Naive thymus-derived CD4-positive, alpha-beta T cell (primary cell): ENCODE data around the gene CHMP3. TPM values are rescaled to one million over a fixed set of nuclear protein-coding genes. Genes with fewer than 3 reads are reported as not detected.

ENCODE experiments used
- ATAC-seq: fragments of 150-1000 bp; cut with Tn5 transposase; 2 replicates; pipeline ENCODE4 v1.10.0; 2021; ENCODE audit warnings: mild to moderate bottlenecking, moderate library complexity
- CTCF ChIA-PET: fragments of 350-600 bp; sonication (Branson Sonifier 250); formaldehyde crosslinking; loops from one replicate; lab custom pipeline; 2021; ENCODE audit warnings: antibody characterized with exemption; lab: Charles Lee
- POLR2A ChIA-PET: fragments of 350-600 bp; sonication (Branson Sonifier 250); formaldehyde crosslinking; loops from one replicate; lab custom pipeline; 2021; ENCODE audit warnings: antibody characterized with exemption, inconsistent platforms; lab: Charles Lee
- DNase-seq, 9 donors: peaks; one replicate each; pipeline versions ENCODE4 v3.0.0 to v3.0.0-alpha.2; 2020 to 2022; ENCODE audit warnings: mixed read lengths in 1 of 9
- H3K27ac ChIP-seq: one replicate; pipeline ENCODE4 v1.7.0; 2013; ENCODE audit warnings: mild to moderate bottlenecking, low read depth, low read length, moderate library complexity
- H3K27me3 ChIP-seq, 2 donors: one replicate each; pipeline ENCODE4 v1.7.0; 2013; ENCODE audit warnings: low read length in 2 of 2, mild to moderate bottlenecking in 2 of 2, moderate library complexity in 2 of 2; ENCODE audit not compliant: control insufficient read depth in 2 of 2, insufficient read depth in 2 of 2
- H3K36me3 ChIP-seq, 3 experiments: 1 replicate in 2 of 3; 2 replicates in 1 of 3; pipeline ENCODE4 v1.7.0; 2013; ENCODE audit warnings: low read length in 3 of 3, mild to moderate bottlenecking in 3 of 3, moderate library complexity in 1 of 3; ENCODE audit not compliant: insufficient read depth in 3 of 3, control insufficient read depth in 2 of 3
- H3K4me1 ChIP-seq, 2 donors: one replicate each; pipeline ENCODE4 v1.7.0; 2013; ENCODE audit warnings: low read length in 2 of 2, mild to moderate bottlenecking in 2 of 2, moderate library complexity in 1 of 2; ENCODE audit not compliant: control insufficient read depth in 2 of 2, insufficient read depth in 2 of 2
- H3K4me3 ChIP-seq: 2 replicates; pipeline ENCODE4 v1.7.0; 2013; ENCODE audit warnings: mild to moderate bottlenecking, low read length
- H3K9me3 ChIP-seq, 3 experiments: 1 replicate in 2 of 3; 2 replicates in 1 of 3; pipeline ENCODE4 v1.7.0; 2013; ENCODE audit warnings: low read length in 3 of 3; ENCODE audit not compliant: control insufficient read depth in 2 of 3
- H3K27ac Mint-ChIP-seq, 9 donors: one replicate each; pipeline ENCODE4 v1.8.0; 2020 to 2022; ENCODE audit warnings: mixed read lengths in 9 of 9, mild to moderate bottlenecking in 8 of 9, moderate library complexity in 5 of 9, inconsistent platforms in 2 of 9
- H3K27me3 Mint-ChIP-seq, 5 donors: one replicate each; pipeline ENCODE4 v1.8.0; 2021 to 2022; ENCODE audit warnings: mixed read lengths in 5 of 5, mild to moderate bottlenecking in 1 of 5
- H3K36me3 Mint-ChIP-seq, 5 donors: one replicate each; pipeline ENCODE4 v1.8.0; 2020 to 2022; ENCODE audit warnings: mixed read lengths in 5 of 5, mild to moderate bottlenecking in 3 of 5, inconsistent platforms in 1 of 5
- H3K4me1 Mint-ChIP-seq, 7 donors: one replicate each; pipeline ENCODE4 v1.8.0; 2020 to 2022; ENCODE audit warnings: mixed read lengths in 7 of 7, mild to moderate bottlenecking in 3 of 7, inconsistent platforms in 1 of 7
- H3K4me3 Mint-ChIP-seq, 10 donors: one replicate each; pipeline ENCODE4 v1.8.0; 2020 to 2022; ENCODE audit warnings: mild to moderate bottlenecking in 10 of 10, mixed read lengths in 10 of 10, moderate library complexity in 6 of 10, inconsistent platforms in 2 of 10
- H3K9me3 Mint-ChIP-seq, 11 donors: one replicate each; pipeline ENCODE4 v1.8.0; 2020 to 2022; ENCODE audit warnings: mixed read lengths in 11 of 11, mild to moderate bottlenecking in 4 of 11, inconsistent platforms in 1 of 11, moderate library complexity in 1 of 11
- intact Hi-C, 2 donors: fragments of 100-400 bp; cut with micrococcal nuclease; formaldehyde crosslinking; loops; one replicate each; pipeline ENCODE4 v1.15.1; 2023
- polyA plus RNA-seq, 2 donors: library from polyadenylated mRNA; unstranded; fragments of 300-500 nt; fragmentation: Illumina TruSeq; gene quantifications; one replicate each; pipeline ENCODE4 v1.2.3, GENCODE V29; 2021
- total RNA-seq, 6 experiments: library from RNA in 5 of 6; stranded (reverse) in 5 of 6; gene quantifications; 1 replicate in 5 of 6; 2 replicates in 1 of 6; pipeline ENCODE4 v1.2.3 and lab custom pipeline; 2021 to 2026

Gene CHMP3
- total and polyA plus RNA-seq, 7 experiments from 2014 or later: 39.9 to 103 (median 90.1) TPM

DNA sequence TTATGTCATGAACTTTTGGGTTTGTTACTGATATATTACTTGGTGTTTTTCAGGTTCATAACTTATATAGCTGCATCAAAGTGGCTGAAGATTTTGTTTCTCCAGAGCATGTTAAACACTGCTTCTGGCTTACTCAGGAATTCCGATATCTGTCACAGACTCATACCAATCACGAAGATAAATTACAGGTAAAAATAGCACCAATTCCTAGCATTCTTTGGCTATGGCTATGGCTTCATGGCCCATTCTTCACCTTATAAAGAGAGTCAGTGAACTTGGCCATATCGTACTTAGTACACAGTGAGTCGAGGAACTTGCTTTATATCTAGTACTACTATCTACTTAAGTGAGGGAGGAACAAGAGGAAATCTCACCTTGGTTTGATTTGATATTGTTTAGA, 72.2 kb downstream of the CHMP3 start:
- Histone ChIP-seq H3K9me3 (no peaks in the 10 kb centered on the region), H3K4me1 (no peaks in the 10 kb centered on the region), H3K27ac (no peak overlapping the region), H3K27me3 (no peaks in the 10 kb centered on the region), H3K36me3 (peaks cover 28 to 90% (median 30%) of the 10 kb centered on the region in 3 experiments), H3K4me3 (no peak overlapping the region)
- intact Hi-C loops: no loop called here
- ATAC-seq (no peak), DNase-seq (no peak)
- ChIA-PET POLR2A (no interaction called here), CTCF (no interaction called here)
- no peak overlapping the region for H3K4me3 Mint-ChIP-seq
- peaks cover 5 to 21% (median 17%) of the 10 kb centered on the region in 7 donors for H3K4me1 Mint-ChIP-seq
- H3K27ac Mint-ChIP-seq: peak overlapping the region in 5 of 9 donors; percentile 6 to 72 (median 37)
- H3K9me3 Mint-ChIP-seq: peaks cover 0 to 22% (median 4%) of the 10 kb centered on the region in 11 donors
- H3K27me3 Mint-ChIP-seq: no peaks in the 10 kb centered on the region
- H3K36me3 Mint-ChIP-seq: peaks cover 16 to 92% (median 79%) of the 10 kb centered on the region in 5 donors

GRCh38 chr2:86490245-86490644, 73.0 kb downstream of the CHMP3 start:
- Mint-ChIP-seq H3K36me3 (peaks cover 22 to 90% (median 79%) of the 10 kb centered on the region in 5 donors), H3K4me3 (no peak overlapping the region), H3K27me3 (no peaks in the 10 kb centered on the region), H3K4me1 (peaks cover 3 to 21% (median 13%) of the 10 kb centered on the region in 7 donors), H3K9me3 (peaks cover 0 to 13% (median 0%) of the 10 kb centered on the region in 11 donors), H3K27ac (peak overlapping the region in 5 of 9 donors; percentile 18 to 58 (median 42))
- DNase-seq (no peak), ATAC-seq (no peak)
- no peak overlapping the region for H3K4me3 ChIP-seq
- no peaks in the 10 kb centered on the region for H3K4me1 ChIP-seq
- POLR2A ChIA-PET: no interaction called here
- H3K36me3 ChIP-seq: peaks cover 36 to 96% (median 39%) of the 10 kb centered on the region in 3 experiments
- H3K27me3 ChIP-seq: no peaks in the 10 kb centered on the region
- CTCF ChIA-PET: no interaction called here
- H3K9me3 ChIP-seq: no peaks in the 10 kb centered on the region
- H3K27ac ChIP-seq: no peak overlapping the region
- intact Hi-C loops: no loop called here

- no peaks in the 10 kb centered on the region for H3K27me3 ChIP-seq
- ChIA-PET POLR2A (no interaction called here), CTCF (no interaction called here)
- no peak overlapping the region for H3K4me3 Mint-ChIP-seq
- H3K36me3 ChIP-seq: peaks cover 43 to 96% (median 46%) of the 10 kb centered on the region in 3 experiments
- H3K27ac ChIP-seq: no peak overlapping the region
- peaks cover 3 to 25% (median 12%) of the 10 kb centered on the region in 7 donors for H3K4me1 Mint-ChIP-seq
- no peak for DNase-seq
- peak overlapping the region in 6 of 9 donors; percentile 18 to 74 (median 50) for H3K27ac Mint-ChIP-seq
- no peak overlapping the region for H3K4me3 ChIP-seq
- H3K9me3 ChIP-seq: no peaks in the 10 kb centered on the region
- no peaks in the 10 kb centered on the region for H3K27me3 Mint-ChIP-seq
- peaks cover 26 to 90% (median 77%) of the 10 kb centered on the region in 5 donors for H3K36me3 Mint-ChIP-seq
- H3K4me1 ChIP-seq: no peaks in the 10 kb centered on the region
- H3K9me3 Mint-ChIP-seq: peaks cover 0 to 7% (median 0%) of the 10 kb centered on the region in 11 donors
- ATAC-seq: no peak
- intact Hi-C loops: loop anchor here (5.0 kb wide), 3 partner anchors 37 to 133 kb away; partner anchors contain the start of genes CHMP3 (in 1 of the 2) and RNF103 (in 1 of the 2)
Measured at GRCh38 chr2:86489542-86489941, 73.7 kb downstream of the CHMP3 start.

GRCh38 chr2:86488561-86489250, 74.5 kb downstream of the CHMP3 start:
- H3K36me3 Mint-ChIP-seq: peaks cover 24 to 90% (median 79%) of the 10 kb centered on the region in 5 donors
- no peak for ATAC-seq

GRCh38 chr2:86487062-86487461, 76.2 kb downstream of the CHMP3 start:
- Histone ChIP-seq H3K27ac (no peak overlapping the region), H3K4me3 (no peak overlapping the region), H3K9me3 (no peaks in the 10 kb centered on the region), H3K36me3 (peaks cover 61 to 98% (median 69%) of the 10 kb centered on the region in 3 experiments), H3K27me3 (no peaks in the 10 kb centered on the region), H3K4me1 (no peaks in the 10 kb centered on the region)
- Mint-ChIP-seq H3K36me3 (peaks cover 37 to 93% (median 83%) of the 10 kb centered on the region in 5 donors), H3K27ac (peak overlapping the region in 8 of 9 donors; percentile 1 to 75 (median 44)), H3K4me3 (no peak overlapping the region), H3K4me1 (peaks cover 0 to 34% (median 8%) of the 10 kb centered on the region in 7 donors), H3K9me3 (no peaks in the 10 kb centered on the region), H3K27me3 (no peaks in the 10 kb centered on the region)
- ATAC-seq (no peak), DNase-seq (peak in 2 of 9 donors; percentile 14 to 22)
- intact Hi-C loops: loop anchor here (5.0 kb wide), 3 partner anchors 35 to 135 kb away; partner anchors contain the start of genes CHMP3 (in 1 of the 2) and RNF103 (in 1 of the 2)
- ChIA-PET POLR2A (interaction anchor here (1.1 to 2.1 kb wide), 4 partner anchors 31 to 397 kb away, joined by 3 to 7 read pairs (median 3); partner anchors contain the start of gene KDM3A), CTCF (interaction anchor here (0.9 to 1.2 kb wide), 3 partner anchors 15 to 189 kb away, joined by 4 to 5 read pairs (median 5); no protein-coding TSS in a partner anchor)

More at GRCh38 chr2:86488561-86489250, 74.5 kb downstream of the CHMP3 start:
- no peaks in the 10 kb centered on the region for H3K4me1 ChIP-seq
- no peaks in the 10 kb centered on the region for H3K9me3 ChIP-seq
- CTCF ChIA-PET: interaction anchor here (0.5 kb wide), 1 partner anchor 42 kb away, joined by 4 read pairs; no protein-coding TSS in a partner anchor
- POLR2A ChIA-PET: interaction anchor here (2.1 kb wide), 1 partner anchor 134 kb away, joined by 7 read pairs; no protein-coding TSS in a partner anchor
- DNase-seq: no peak
- H3K4me1 Mint-ChIP-seq: peaks cover 0 to 23% (median 9%) of the 10 kb centered on the region in 7 donors
- peak overlapping the region; percentile 18 for H3K27ac ChIP-seq
- no peak overlapping the region for H3K4me3 ChIP-seq
- H3K4me3 Mint-ChIP-seq: no peak overlapping the region
- no peaks in the 10 kb centered on the region for H3K27me3 Mint-ChIP-seq
- intact Hi-C loops: loop anchor here (5.0 kb wide), 3 partner anchors 36 to 134 kb away; partner anchors contain the start of genes CHMP3 (in 1 of the 2) and RNF103 (in 1 of the 2)
- H3K27ac Mint-ChIP-seq: peak overlapping the region in 8 of 9 donors; percentile 20 to 77 (median 66)
- peaks cover 49 to 96% (median 53%) of the 10 kb centered on the region in 3 experiments for H3K36me3 ChIP-seq
- H3K9me3 Mint-ChIP-seq: no peaks in the 10 kb centered on the region
- no peaks in the 10 kb centered on the region for H3K27me3 ChIP-seq

GRCh38 chr2:86485802-86486201, 77.4 kb downstream of the CHMP3 start:
- intact Hi-C loops: loop anchor here (5.0 kb wide), 3 partner anchors 34 to 136 kb away; partner anchors contain the start of genes CHMP3 (in 1 of the 2) and RNF103 (in 1 of the 2)
- no peak for DNase-seq
- Histone ChIP-seq H3K4me1 (no peaks in the 10 kb centered on the region), H3K36me3 (peaks cover 66 to 97% (median 67%) of the 10 kb centered on the region in 3 experiments), H3K9me3 (no peaks in the 10 kb centered on the region), H3K27me3 (no peaks in the 10 kb centered on the region), H3K4me3 (no peak overlapping the region), H3K27ac (no peak overlapping the region)
- ChIA-PET POLR2A (interaction anchor here (0.7 kb wide), 1 partner anchor 43 kb away, joined by 3 read pairs; no protein-coding TSS in a partner anchor), CTCF (no interaction called here)
- Mint-ChIP-seq H3K27ac (peak overlapping the region in 7 of 9 donors; percentile 7 to 64 (median 30)), H3K4me3 (no peak overlapping the region), H3K4me1 (peaks cover 0 to 40% (median 14%) of the 10 kb centered on the region in 7 donors), H3K9me3 (no peaks in the 10 kb centered on the region), H3K36me3 (peaks cover 41 to 87% (median 78%) of the 10 kb centered on the region in 5 donors), H3K27me3 (no peaks in the 10 kb centered on the region)
- ATAC-seq: no peak
